HepG2 (cell line): Measurements from ENCODE around the gene MAT2A. TPM values are rescaled to one million over a fixed set of nuclear protein-coding genes. Genes with fewer than 3 reads are reported as not detected.
"Not testable (repeated sequence)": the region's sequence is repeated elsewhere in the genome, so short reads cannot be mapped to it uniquely, and the experiment has no call there.

Source experiments
- ATAC-seq: fragments of 200-7000 bp; cut with Tn5 transposase; 3 replicates; pipeline ENCODE4 v1.9.1; 2020; ENCODE audit warnings: mild to moderate bottlenecking, moderate library complexity
- BruUV-seq: library from RNA; stranded (reverse); fragments of 400-500 nt; replicated peaks from 2 replicates; lab custom pipeline; 2021; lab: Mats Ljungman, UMichigan
- CTCF ChIA-PET: fragments of 300-600 bp; formaldehyde crosslinking; extraction: SDS; loops from one replicate; lab custom pipeline; 2021; ENCODE audit warnings: low total read pairs, inconsistent platforms, low intra/inter-chr PET ratio; lab: Yijun Ruan, JAX
- POLR2A ChIA-PET: fragments of 350-600 bp; sonication (Branson Sonifier 250); formaldehyde crosslinking; loops from one replicate; lab custom pipeline; 2020; ENCODE audit warnings: antibody characterized with exemption, inconsistent platforms; lab: Yijun Ruan, JAX
- DNase-seq: peaks from one replicate; pipeline ENCODE4 v3.0.0-alpha.2; 2015; ENCODE audit warnings: low spot score
- FAIRE-seq: peaks from 3 replicates; lab custom pipeline; 2011; peaks lifted over from hg19 to GRCh38; lab: Jason Lieb, UNC
- H2AFZ ChIP-seq: one replicate; pipeline ENCODE4 v1.6.1; 2011; ENCODE audit warnings: low read length, inconsistent platforms
- H3K27ac ChIP-seq: fragments of 300-600 bp; 3 replicates; pipeline ENCODE4 v1.8.0; 2011; ENCODE audit warnings: mixed run types, mild to moderate bottlenecking, mixed read lengths, low read length, inconsistent platforms; ENCODE audit not compliant: insufficient read depth; ENCODE audit errors: extremely low read length
- H3K27me3 ChIP-seq, 2 experiments: fragments of 200-600 bp in 1 of 2; 2 replicates in 1 of 2; 3 replicates in 1 of 2; pipeline versions ENCODE4 v1.6.0 to v1.8.0; 2011; ENCODE audit warnings: low read length in 2 of 2, mild to moderate bottlenecking in 2 of 2, moderate library complexity in 2 of 2, inconsistent platforms in 1 of 2; ENCODE audit not compliant: insufficient read depth in 2 of 2, control insufficient read depth in 1 of 2
- H3K36me3 ChIP-seq, 2 experiments: fragments of 200-600 bp in 1 of 2; replicated peaks in 1 of 2; 2 replicates in 1 of 2; 3 replicates in 1 of 2; pipeline versions ENCODE4 v1.5.1 to v1.8.0; 2011; ENCODE audit warnings: low read length in 2 of 2, inconsistent platforms in 1 of 2; ENCODE audit not compliant: insufficient read depth in 2 of 2, control insufficient read depth in 1 of 2
- H3K4me1 ChIP-seq: 2 replicates; pipeline ENCODE4 v1.5.1; 2012; ENCODE audit warnings: low read length, inconsistent platforms; ENCODE audit not compliant: insufficient read depth
- H3K4me2 ChIP-seq: 2 replicates; pipeline ENCODE4 v1.6.0; 2011; ENCODE audit warnings: low read depth, low read length, inconsistent platforms
- H3K4me3 ChIP-seq, 3 experiments: fragments of 200-600 bp in 1 of 3; sonication (generic), shearing (Covaris generic) in 1 of 3; replicated peaks in 1 of 3; 2 replicates each; pipeline ENCODE4 v1.5.1; 2011 to 2016; ENCODE audit warnings: low read length in 3 of 3, inconsistent platforms in 2 of 3, low read depth in 2 of 3, mild to moderate bottlenecking in 2 of 3, control low read depth in 1 of 3, mixed read lengths in 1 of 3; ENCODE audit not compliant: insufficient read depth in 1 of 3
- H3K79me2 ChIP-seq: one replicate; pipeline ENCODE4 v1.6.1; 2011; ENCODE audit warnings: low read length, inconsistent platforms; ENCODE audit not compliant: insufficient read depth
- H3K9ac ChIP-seq: 2 replicates; pipeline ENCODE4 v1.6.0; 2011; ENCODE audit warnings: mild to moderate bottlenecking, low read depth, low read length, inconsistent platforms; ENCODE audit not compliant: insufficient read depth
- H3K9me3 ChIP-seq: 2 replicates; pipeline ENCODE4 v1.5.1; 2012; ENCODE audit warnings: mild to moderate bottlenecking, low read length
- H4K20me1 ChIP-seq: 2 replicates; pipeline ENCODE4 v1.6.0; 2011; ENCODE audit warnings: inconsistent platforms, mild to moderate bottlenecking, low read length, moderate library complexity; ENCODE audit not compliant: insufficient read depth
- ETV6 ChIP-seq: sonication (generic); formaldehyde crosslinking; conservative IDR thresholded peaks from 2 replicates; pipeline ENCODE4 v1.4.0; 2020; ENCODE audit warnings: missing genetic modification reagents
- JUNB ChIP-seq: sonication (generic); formaldehyde crosslinking; IDR thresholded peaks from 2 replicates; pipeline ENCODE4 v1.8.0; 2022; ENCODE audit warnings: missing genetic modification reagents, mild to moderate bottlenecking, borderline replicate concordance
- NRL ChIP-seq: sonication (generic); formaldehyde crosslinking; IDR thresholded peaks from 2 replicates; pipeline ENCODE4 v1.5.0; 2020; ENCODE audit warnings: missing genetic modification reagents, mild to moderate bottlenecking, moderate library complexity, borderline replicate concordance
- POGZ ChIP-seq: sonication (generic); formaldehyde crosslinking; IDR thresholded peaks from 2 replicates; pipeline ENCODE4 v1.4.0; 2020; ENCODE audit warnings: mild to moderate bottlenecking, missing genetic modification reagents
- RXRA ChIP-seq: sonication (generic); formaldehyde crosslinking; IDR thresholded peaks from 2 replicates; pipeline ENCODE4 v1.5.1; 2020; ENCODE audit warnings: missing genetic modification reagents
- SRY ChIP-seq: sonication (generic); formaldehyde crosslinking; IDR thresholded peaks from 2 replicates; pipeline ENCODE4 v1.8.0; 2022; ENCODE audit warnings: mild to moderate bottlenecking, missing genetic modification reagents
- ZNF275 ChIP-seq: sonication (generic); formaldehyde crosslinking; IDR thresholded peaks from 2 replicates; pipeline ENCODE4 v1.8.0; 2022; ENCODE audit warnings: missing genetic modification reagents, mild to moderate bottlenecking, inconsistent platforms, borderline replicate concordance
- ZNF331 ChIP-seq: sonication (generic); formaldehyde crosslinking; IDR thresholded peaks from 2 replicates; pipeline ENCODE4 v1.4.0; 2020; ENCODE audit warnings: missing genetic modification reagents
- ZNF350 ChIP-seq: sonication (generic); formaldehyde crosslinking; IDR thresholded peaks from 2 replicates; pipeline ENCODE4 v1.4.0; 2020; ENCODE audit warnings: mild to moderate bottlenecking, low read depth, missing genetic modification reagents, borderline replicate concordance
- ZNF430 ChIP-seq: sonication (generic); formaldehyde crosslinking; IDR thresholded peaks from 2 replicates; pipeline ENCODE4 v1.9.0; 2021; ENCODE audit warnings: mild to moderate bottlenecking, missing genetic modification reagents
- ZNF772 ChIP-seq: sonication (generic); formaldehyde crosslinking; IDR thresholded peaks from 2 replicates; pipeline ENCODE4 v1.5.0; 2020; ENCODE audit warnings: mild to moderate bottlenecking, missing genetic modification reagents
- WGBS: methylation state at CpG from one replicate; pipeline ENCODE4 v1.1.6; 2017; ENCODE audit warnings: low lambda C conversion rate; 5-methylcytosine and 5-hydroxymethylcytosine counted together
- in situ Hi-C: cut with HindIII; loops from 2 replicates; pipeline ENCODE4 v1.10.0; 2017; ENCODE audit warnings: low pct_unique_long_range_greater_than_20kb; ENCODE audit not compliant: extremely low pct_ligation_motif_present
- intact Hi-C: fragments of 100-400 bp; cut with micrococcal nuclease; formaldehyde crosslinking; loops from one replicate; pipeline ENCODE4 v1.10.0; 2022; ENCODE audit not compliant: unreplicated experiment
- polyA plus RNA-seq, 8 experiments: library from polyadenylated mRNA; depleted of rRNA in 3 of 8; stranded (reverse) in 7 of 8; unstranded in 1 of 8; fragments of >200 nt; fragmentation: Illumina TruSeq in 4 of 8; extraction: Trizol in 4 of 8; gene quantifications; 2 replicates each; pipeline versions ENCODE4 v1.2.1 to v1.2.3, GENCODE V29; 2011 to 2016; ENCODE audit warnings: low read depth in 4 of 8, missing spikeins in 1 of 8, mixed read lengths in 1 of 8; ENCODE audit not compliant: insufficient read depth in 1 of 8
- total RNA-seq, 5 experiments: library from RNA; depleted of rRNA; stranded (reverse); fragments of >200 nt; fragmentation: Illumina TruSeq; extraction: Trizol; gene quantifications; 2 replicates each; pipeline ENCODE4 v1.2.3, GENCODE V29; 2016; ENCODE audit warnings: low read depth in 1 of 5
- TF ChIP-seq, protein P1 (sequence below): sonication (generic); formaldehyde crosslinking; IDR thresholded peaks from 2 replicates; pipeline ENCODE4 v1.5.1; 2020; ENCODE audit warnings: missing genetic modification reagents, mild to moderate bottlenecking, borderline replicate concordance

Gene MAT2A
- total and polyA plus RNA-seq, 2 of the 13 experiments (the other 11 are each of a cell fraction or from before 2014, with no cell fraction given), result 155 to 331 TPM

DNA sequence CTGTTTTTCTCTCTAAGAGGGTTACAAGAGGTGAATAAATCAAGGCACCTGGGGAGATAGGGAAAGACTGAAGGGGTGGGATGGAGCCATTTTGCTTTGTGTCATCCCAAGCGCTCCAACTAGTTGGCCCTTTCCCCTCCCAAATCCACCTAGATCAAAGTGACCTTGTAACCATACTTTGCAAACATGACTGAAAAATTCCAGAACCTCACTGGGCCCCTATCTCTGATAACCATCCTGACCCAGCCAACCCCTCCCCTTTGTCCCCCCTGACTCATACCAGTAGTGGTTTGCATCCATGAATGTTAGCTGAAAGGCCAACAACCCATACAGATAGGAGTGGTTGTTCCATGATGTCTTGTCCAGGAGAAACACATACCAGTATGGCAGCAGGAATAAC lies 19.2 kb downstream of the MAT2A start (continued):
- TF ChIP-seq ZNF331 (CRISPR knock-in tag) (peak; percentile 40; the same call in 1 of the 2 replicates), JUNB (peak; percentile 14; the same call in 1 of the 2 replicates), RXRA (CRISPR knock-in tag) (peak; percentile 33; the same call in 1 of the 2 replicates)

DNA sequence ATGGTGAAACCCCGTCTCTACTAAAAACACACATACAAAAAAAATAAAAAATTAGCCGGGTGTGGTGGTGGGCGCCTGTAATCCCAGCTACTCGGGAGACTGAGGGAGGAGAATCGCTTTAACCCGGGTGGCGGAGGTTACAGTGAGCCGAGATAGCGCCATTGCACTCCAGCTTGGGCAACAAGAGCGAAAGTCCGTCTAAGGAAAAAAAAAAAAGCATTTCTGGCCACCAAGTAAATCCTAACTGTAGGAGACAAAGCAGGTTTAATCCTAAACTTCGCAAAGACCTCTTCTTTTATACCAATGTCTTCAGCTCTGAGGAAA lies 21.4 kb downstream of the MAT2A start:
- H2AFZ ChIP-seq, FAIRE-seq, BruUV-seq, H3K27me3 ChIP-seq, CTCF ChIA-PET, H3K9me3 ChIP-seq, in situ Hi-C loops, H4K20me1 ChIP-seq, DNase-seq: not testable (repeated sequence)
- POLR2A ChIA-PET, result interaction anchor here (0.8 to 20.8 kb wide), 17 partner anchors 10 to 253 kb away, joined by 3 to 645 read pairs (median 18); partner anchors contain the start of genes C2orf68, ELMOD3, MAT2A and RETSAT
- peak overlapping the region; percentile 91 for H3K27ac ChIP-seq
- 2% methylated on average over 12 of the region's 12 CpGs for WGBS
- ATAC-seq, result peak; percentile 1; the same call in 1 of the 3 replicates
- TF ChIP-seq NRL (0 out of 2 replicates have a peak, but pooled peaks have one; percentile 32), ZNF430 (CRISPR knock-in tag) (peak; percentile 50; the same call in 1 of the 2 replicates), ZNF275 (0 out of 2 replicates have a peak, but pooled peaks have one; percentile 2), SRY (CRISPR knock-in tag) (0 out of 2 replicates have a peak, but pooled peaks have one; percentile 52), ETV6 (CRISPR knock-in tag) (0 out of 2 replicates have a peak, but pooled peaks have one; percentile 13), ZNF350 (0 out of 2 replicates have a peak, but pooled peaks have one; percentile 25), ZNF772 (0 out of 2 replicates have a peak, but pooled peaks have one; percentile 23), POGZ (CRISPR knock-in tag) (peak; percentile 48; the same call in 1 of the 2 replicates)
- TF ChIP-seq, protein P1, sequence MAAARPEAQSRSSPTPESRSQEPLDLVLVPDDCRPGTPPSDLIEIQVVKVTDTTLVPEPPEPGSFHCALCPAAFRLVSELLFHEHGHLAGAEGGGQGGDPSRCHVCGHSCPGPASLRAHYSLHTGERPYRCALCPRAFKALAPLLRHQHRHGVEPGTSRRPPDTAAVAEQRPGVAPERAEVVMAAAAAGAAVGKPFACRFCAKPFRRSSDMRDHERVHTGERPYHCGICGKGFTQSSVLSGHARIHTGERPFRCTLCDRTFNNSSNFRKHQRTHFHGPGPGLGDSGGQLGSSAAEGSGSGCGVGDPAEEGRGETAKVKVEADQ (CRISPR knock-in tag), result 0 out of 2 replicates have a peak, but pooled peaks have one; percentile 8
- peak overlapping the region; percentile 92 for H3K9ac ChIP-seq
- intact Hi-C loops, result loop anchor here (2.0 kb wide), 1 partner anchor 16 kb away; the partner anchor contains the start of gene VAMP8
- H3K4me2 ChIP-seq, result peak overlapping the region; percentile 96
- peak overlapping the region; percentile 84 to 98 (median 91) for H3K4me3 ChIP-seq
- peaks cover 41% of the 10 kb centered on the region for H3K79me2 ChIP-seq
- H3K36me3 ChIP-seq, result peaks cover 7 to 35% of the 10 kb centered on the region in 2 experiments
- peaks cover 55% of the 10 kb centered on the region for H3K4me1 ChIP-seq
